Umbilical cord (tissue), 2 donors: ENCODE results near the gene CHMP1A. TPM values are rescaled to one million over a fixed set of nuclear protein-coding genes. Genes with fewer than 3 reads are reported as not detected.
"Not testable (repeated sequence)": the region's sequence is repeated elsewhere in the genome, so short reads cannot be mapped to it uniquely, and the experiment has no call there.

ENCODE experiments used
- DNase-seq: peaks from one replicate; pipeline ENCODE4 v3.0.0-alpha.2; 2015; ENCODE audit warnings: low spot score
- total RNA-seq: library from RNA; depleted of rRNA; stranded (reverse); fragments of >200 nt; gene quantifications from one replicate; pipeline ENCODE4 v1.2.3, GENCODE V29; 2014; ENCODE audit warnings: low replicate concordance; ENCODE audit not compliant: insufficient read depth

CHMP1A gene
- total RNA-seq, 1 donor from 2014 or later = 43.6 TPM

- no peak for DNase-seq
Observed at GRCh38 chr16:89658221-89658879, 842 bp upstream of the CHMP1A start.

- DNase-seq = no peak
Observed at GRCh38 chr16:89656435-89657121, 930 bp downstream of the CHMP1A start.

- DNase-seq = no peak
Observed at GRCh38 chr16:89655062-89655643, 2.4 kb downstream of the CHMP1A start.

GRCh38 chr16:89653656-89654295 lies 3.7 kb downstream of the CHMP1A start:
- DNase-seq = no peak

GRCh38 chr16:89651584-89651983 lies 5.9 kb downstream of the CHMP1A start:
- no peak for DNase-seq

GRCh38 chr16:89646906-89647305 lies 10.6 kb downstream of the CHMP1A start:
- DNase-seq = no peak

- DNase-seq = no peak
Observed at GRCh38 chr16:89646270-89646669, 11.2 kb downstream of the CHMP1A start.

GRCh38 chr16:89645122-89645521 lies 12.4 kb downstream of the CHMP1A start:
- no peak for DNase-seq

- no peak for DNase-seq
Observed at GRCh38 chr16:89643769-89644300, 13.7 kb downstream of the CHMP1A start.

GRCh38 chr16:89642574-89642973 lies 14.9 kb downstream of the CHMP1A start:
- no peak for DNase-seq

GRCh38 chr16:89641458-89642119 lies 15.9 kb downstream of the CHMP1A start:
- DNase-seq = no peak

GRCh38 chr16:89639385-89639784 lies 18.1 kb downstream of the CHMP1A start:
- DNase-seq = no peak

GRCh38 chr16:89638455-89638854 lies 19.1 kb downstream of the CHMP1A start:
- DNase-seq = no peak

GRCh38 chr16:89637379-89637778 lies 20.1 kb downstream of the CHMP1A start:
- DNase-seq = no peak

- no peak for DNase-seq
Observed at GRCh38 chr16:89636663-89637062, 20.8 kb downstream of the CHMP1A start.

- DNase-seq = not testable (repeated sequence)
Observed at GRCh38 chr16:89634463-89635385, 22.8 kb downstream of the CHMP1A start.

- no peak for DNase-seq
Observed at GRCh38 chr16:89633064-89633631, 24.4 kb downstream of the CHMP1A start.

GRCh38 chr16:89629827-89630610 lies 27.5 kb downstream of the CHMP1A start:
- no peak for DNase-seq
